WTC11 (cell line): Measurements from ENCODE around the gene ZFY.

ENCODE experiments used
- ATF3 ChIP-seq: sonication (generic); formaldehyde crosslinking; conservative IDR thresholded peaks from 2 replicates; pipeline ENCODE4 v1.8.1; 2022; ENCODE audit warnings: mild to moderate bottlenecking, missing genetic modification reagents
- ATF6 ChIP-seq: sonication (generic); formaldehyde crosslinking; IDR thresholded peaks from 2 replicates; pipeline ENCODE4 v1.8.1; 2023; ENCODE audit warnings: mild to moderate bottlenecking, missing genetic modification reagents
- CREB1 ChIP-seq: sonication (generic); formaldehyde crosslinking; IDR thresholded peaks from 2 replicates; pipeline ENCODE4 v1.8.0; 2023; ENCODE audit warnings: mild to moderate bottlenecking, missing genetic modification reagents
- FOXK1 ChIP-seq: sonication (generic); formaldehyde crosslinking; IDR thresholded peaks from 2 replicates; pipeline ENCODE4 v1.8.0; 2022; ENCODE audit warnings: mild to moderate bottlenecking, moderate library complexity, missing genetic modification reagents
- SMAD3 ChIP-seq: sonication (generic); formaldehyde crosslinking; IDR thresholded peaks from 2 replicates; pipeline ENCODE4 v1.8.0; 2022; ENCODE audit warnings: missing genetic modification reagents, mild to moderate bottlenecking, borderline replicate concordance
- ZNF317 ChIP-seq: sonication (generic); formaldehyde crosslinking; IDR thresholded peaks from 2 replicates; pipeline ENCODE4 v1.8.1; 2023; ENCODE audit warnings: low read depth, mild to moderate bottlenecking, moderate library complexity, missing genetic modification reagents, borderline replicate concordance
- ZNF423 ChIP-seq: fragments of 250-450 bp; sonication (Bioruptor Pico); IDR thresholded peaks from 2 replicates; pipeline ENCODE4 v2.1.2; 2022; ENCODE audit warnings: mild to moderate bottlenecking, moderate library complexity

DNA sequence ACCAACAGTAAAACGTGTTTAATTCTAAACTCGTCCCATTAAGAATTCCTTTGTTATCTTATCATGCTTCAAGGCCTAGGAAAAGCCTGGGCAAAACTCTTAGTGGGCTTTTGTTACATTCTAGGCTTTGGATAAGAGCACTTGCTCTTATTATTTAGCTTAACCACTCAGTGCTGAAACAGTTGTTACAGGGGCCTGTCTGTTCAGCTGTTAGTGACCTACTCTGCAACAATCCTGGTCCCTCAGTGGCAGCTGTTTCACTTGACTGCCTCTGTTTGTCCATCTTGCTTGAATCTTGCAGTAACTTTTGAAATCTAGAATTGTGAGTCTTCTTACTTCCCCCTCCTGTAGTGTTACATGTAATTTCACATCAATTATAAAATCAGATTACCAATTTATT, 88.4 kb downstream of the ZFY start:
- TF ChIP-seq ZNF423 (CRISPR knock-in tag) (no peak), FOXK1 (no peak), ATF6 (CRISPR knock-in tag) (no peak), ZNF317 (CRISPR knock-in tag) (no peak), SMAD3 (no peak), CREB1 (CRISPR knock-in tag) (no peak), ATF3 (no peak)
